Cortex of kidney (tissue), 1 donor: Measurements from ENCODE around the gene ETV2.
"Not testable (repeated sequence)": the region's sequence is repeated elsewhere in the genome, so short reads cannot be mapped to it uniquely, and the experiment has no call there.

Experiments
- DNase-seq: peaks from one replicate; lab custom pipeline; 2025; lab: John Stamatoyannopoulos, UW

ETV2 gene, protein sequence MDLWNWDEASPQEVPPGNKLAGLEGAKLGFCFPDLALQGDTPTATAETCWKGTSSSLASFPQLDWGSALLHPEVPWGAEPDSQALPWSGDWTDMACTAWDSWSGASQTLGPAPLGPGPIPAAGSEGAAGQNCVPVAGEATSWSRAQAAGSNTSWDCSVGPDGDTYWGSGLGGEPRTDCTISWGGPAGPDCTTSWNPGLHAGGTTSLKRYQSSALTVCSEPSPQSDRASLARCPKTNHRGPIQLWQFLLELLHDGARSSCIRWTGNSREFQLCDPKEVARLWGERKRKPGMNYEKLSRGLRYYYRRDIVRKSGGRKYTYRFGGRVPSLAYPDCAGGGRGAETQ

GRCh38 chr19:35641515-35642151 lies at the start of gene ETV2:
Gene ETV2 (plus strand): TSS chr19:35641745. CDS start chr19:35642461, 716 bp downstream.
- no peak for DNase-seq

DNA sequence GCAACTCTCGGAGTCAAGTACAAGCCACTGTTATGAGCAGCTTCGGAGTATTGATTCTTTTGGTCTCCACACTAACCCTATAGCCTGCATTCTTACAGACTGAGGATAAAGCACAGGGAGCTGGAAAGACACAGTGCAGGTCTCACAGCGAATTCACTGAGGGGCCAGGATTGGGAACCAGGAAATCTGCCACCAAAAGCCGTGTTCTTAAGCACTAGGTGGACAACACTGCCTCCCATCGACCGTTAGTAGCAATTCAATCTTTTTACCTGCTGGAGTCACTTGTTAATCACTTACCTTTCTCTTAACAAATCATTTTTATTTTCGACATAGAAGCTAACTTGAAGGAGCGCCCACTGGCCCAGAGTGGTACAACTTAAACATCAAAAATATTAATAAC lies 49.3 kb upstream of the ETV2 start:
- no peak for DNase-seq

DNA sequence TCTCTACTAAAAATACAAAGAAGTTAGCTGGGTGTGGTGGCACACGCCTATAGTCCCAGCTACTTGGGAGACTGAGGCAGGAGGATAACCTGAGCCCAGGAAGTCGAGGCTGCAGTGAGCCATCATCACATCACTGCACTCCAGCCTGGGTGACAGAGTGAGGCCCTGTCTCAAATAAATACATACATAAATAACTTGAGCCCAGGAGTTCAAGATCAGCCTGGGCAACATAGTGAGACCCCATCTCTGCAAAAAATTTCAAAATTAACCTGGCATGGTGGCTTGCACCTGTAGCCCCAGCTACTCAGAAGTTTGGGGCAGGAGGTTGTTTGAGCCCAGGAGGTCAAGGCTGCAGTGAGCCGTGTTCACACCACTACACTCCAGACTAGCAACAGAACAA lies 46.5 kb upstream of the ETV2 start:
- DNase-seq, result not testable (repeated sequence)

DNA sequence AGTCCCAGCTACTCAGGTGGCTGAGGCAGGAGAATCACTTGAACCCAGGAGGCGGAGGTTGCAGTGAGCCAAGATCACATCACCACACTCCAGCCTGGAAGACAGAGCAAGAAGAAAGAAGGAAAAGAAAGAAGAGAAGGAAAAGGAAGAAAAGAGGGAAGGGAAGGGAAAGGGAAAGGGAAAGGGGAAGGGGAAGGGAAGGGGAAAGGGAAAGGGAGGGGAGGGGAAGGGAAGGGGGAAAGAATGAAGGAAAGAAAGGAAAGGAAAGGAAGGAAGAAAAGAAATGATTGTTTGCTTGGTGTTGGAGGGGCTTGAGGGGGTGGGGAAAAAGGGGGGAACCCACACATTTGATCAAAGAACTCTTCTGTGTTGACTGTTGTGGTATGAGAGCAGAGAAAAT lies 45.6 kb upstream of the ETV2 start:
- no peak for DNase-seq

DNA sequence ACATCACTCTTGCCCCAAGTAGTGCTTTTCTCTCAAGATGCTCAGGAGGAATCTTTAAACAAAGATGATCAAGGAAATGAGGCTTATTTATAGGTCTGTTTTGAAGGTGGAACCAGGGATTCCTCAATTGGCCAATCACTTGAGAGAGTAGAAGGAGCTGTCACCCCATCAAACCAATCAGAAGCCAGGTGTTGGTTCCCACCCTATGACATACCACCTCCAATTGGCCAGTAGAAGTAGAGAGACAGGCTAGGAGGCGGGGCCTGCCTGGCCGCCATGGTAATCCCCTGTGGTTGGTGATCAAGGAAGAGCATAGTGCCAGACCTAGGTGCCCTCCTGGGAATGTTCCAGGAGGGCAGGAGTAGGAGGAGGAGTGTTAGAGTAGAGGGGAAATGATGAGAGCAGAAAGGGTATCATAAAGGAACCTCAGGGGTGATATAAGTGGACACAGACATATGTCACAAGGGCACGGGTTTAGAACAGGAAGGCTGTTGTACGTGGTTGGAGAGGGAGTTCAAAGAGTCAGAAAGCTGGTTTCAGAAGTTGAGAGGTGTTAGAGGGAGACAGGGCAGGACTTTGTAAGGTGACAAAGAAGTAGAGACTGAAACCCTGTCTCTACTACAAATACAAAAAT lies 45.1 kb upstream of the ETV2 start:
- DNase-seq, result no peak

GRCh38 chr19:35601971-35602370 lies 39.6 kb upstream of the ETV2 start:
- no peak for DNase-seq

DNA sequence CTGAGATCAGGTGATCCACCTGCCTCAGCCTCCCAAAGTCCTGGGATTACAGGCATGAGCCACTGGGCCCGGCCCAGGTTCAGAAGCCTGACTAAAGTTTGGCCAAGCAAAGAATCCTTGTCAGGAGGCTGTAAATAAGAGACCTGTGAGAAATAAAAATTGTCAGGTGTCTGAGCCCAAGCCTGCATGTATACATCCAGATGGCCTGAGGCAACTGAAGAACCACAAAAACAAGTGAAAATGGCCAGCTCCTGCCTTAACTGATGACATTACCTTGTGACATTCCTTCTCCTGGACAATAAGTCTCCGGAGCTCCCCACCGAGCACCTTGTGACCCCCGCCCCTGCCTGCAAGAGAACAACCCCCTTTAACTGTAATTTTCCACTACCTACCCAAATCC lies 37.1 kb upstream of the ETV2 start:
- not testable (repeated sequence) for DNase-seq

- DNase-seq, result not testable (repeated sequence)
Observed at GRCh38 chr19:35607170-35607569, 34.4 kb upstream of the ETV2 start.

- no peak for DNase-seq
Observed at GRCh38 chr19:35607661-35608060, 33.9 kb upstream of the ETV2 start.

DNA sequence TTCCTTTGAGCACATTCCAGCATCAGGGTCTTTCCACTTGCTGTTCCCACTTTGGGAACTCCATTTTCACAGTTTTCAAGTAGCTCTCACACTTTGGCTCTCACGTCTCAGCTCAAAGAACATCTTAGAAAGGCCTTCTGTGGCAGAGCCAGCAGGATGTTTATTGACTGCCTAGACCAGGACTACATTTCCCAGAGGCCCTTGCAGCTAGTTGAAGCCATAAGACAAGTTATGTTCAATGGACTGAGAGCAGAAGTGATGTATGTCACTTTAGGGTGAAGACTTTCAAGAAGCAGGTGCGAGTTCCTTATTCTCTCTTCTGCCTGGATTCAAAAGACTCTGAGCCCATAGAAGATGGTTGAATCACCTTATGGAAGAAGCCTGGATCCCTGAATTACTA lies 33.3 kb upstream of the ETV2 start:
- no peak for DNase-seq

DNA sequence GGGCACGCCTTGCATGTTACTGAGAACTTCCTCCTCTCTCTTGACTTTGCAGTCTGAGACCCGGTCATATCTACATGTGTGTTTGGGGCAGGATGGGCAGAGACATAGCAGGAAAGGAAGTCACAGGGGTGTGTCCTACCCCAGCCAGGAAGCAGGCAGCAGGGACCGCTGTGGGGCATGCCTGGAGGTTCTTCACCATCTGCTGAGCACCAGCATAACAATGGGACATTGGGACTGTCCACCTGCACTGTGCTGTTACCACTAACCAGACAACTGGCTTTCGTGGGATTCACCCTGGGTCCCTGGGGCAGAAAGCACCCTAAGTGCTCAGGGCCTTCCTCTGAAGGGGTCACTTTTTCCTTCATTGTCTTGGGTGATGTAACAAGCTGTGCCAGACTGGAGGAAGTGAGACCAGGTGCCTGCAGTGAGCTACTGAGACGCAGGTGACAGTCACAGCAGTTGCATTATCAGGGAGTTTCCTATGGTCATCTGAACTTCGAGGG lies 31.6 kb upstream of the ETV2 start:
- DNase-seq, result no peak

- DNase-seq, result no peak
Observed at GRCh38 chr19:35612224-35612558, 29.4 kb upstream of the ETV2 start.

GRCh38 chr19:35612559-35613321 lies 28.8 kb upstream of the ETV2 start, which contains the start of gene HAUS5:
Gene HAUS5 (plus strand): TSS chr19:35612735. CDS start chr19:35612795, 60 bp downstream.
- peak; percentile 27 for DNase-seq

DNA sequence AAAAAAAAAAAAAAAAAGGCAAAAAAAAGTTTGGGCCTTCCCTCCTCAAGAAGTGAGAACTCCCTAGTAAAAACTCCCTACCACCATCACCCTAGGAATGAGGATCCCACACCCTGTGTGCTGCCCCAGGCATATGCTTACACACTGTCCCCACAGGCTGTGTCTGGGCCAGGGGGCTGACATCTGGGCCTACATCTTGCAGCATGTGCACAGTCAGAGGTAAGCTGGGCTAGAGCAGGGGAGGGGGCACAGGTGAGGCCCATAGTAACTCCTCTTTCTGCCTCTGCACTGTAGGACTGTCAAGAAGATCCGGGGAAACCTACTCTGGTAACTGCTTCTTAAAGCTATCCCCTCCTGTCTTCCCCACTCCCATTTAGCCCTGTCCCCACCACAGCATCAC lies 28.0 kb upstream of the ETV2 start:
- no peak for DNase-seq

GRCh38 chr19:35615036-35615435 lies 26.5 kb upstream of the ETV2 start:
- DNase-seq, result no peak

DNA sequence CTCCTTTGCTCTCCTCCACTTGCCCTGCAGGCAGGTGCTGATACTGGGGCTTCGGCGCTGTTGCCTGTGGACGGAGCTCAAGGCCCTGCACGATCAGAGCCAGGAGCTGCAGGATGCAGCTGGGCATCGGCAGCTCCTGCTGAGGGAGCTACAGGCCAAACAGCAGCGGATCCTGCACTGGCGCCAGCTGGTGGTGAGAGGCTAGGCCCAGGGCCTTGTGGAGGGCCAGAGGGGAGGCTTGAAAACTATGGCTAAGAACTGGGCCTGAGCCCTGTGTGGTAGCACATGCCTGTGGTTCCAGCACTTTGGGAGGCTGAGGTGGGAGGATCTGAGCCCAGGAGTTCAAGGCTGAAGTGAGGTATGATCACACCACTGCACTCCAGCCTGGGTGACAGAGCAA lies 22.7 kb upstream of the ETV2 start:
- no peak for DNase-seq

GRCh38 chr19:35619290-35619923 lies 22.1 kb upstream of the ETV2 start:
- DNase-seq, result no peak

DNA sequence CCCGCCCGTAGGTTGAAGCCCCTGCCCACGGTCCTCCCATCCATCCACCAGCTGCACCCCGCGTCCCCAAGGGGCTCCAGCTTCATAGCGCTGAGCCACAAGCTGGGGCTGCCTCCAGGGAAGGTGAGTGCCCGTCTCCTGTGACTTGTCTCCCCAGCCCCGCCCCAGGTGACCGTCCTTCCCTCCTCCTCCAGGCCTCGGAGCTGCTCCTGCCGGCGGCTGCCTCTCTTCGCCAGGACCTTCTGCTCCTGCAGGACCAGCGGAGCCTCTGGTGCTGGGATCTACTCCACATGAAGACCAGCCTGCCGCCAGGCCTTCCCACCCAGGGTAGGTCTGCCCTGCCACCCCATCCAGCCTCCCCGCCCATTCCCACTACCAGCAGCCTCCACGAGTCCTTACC lies 21.5 kb upstream of the ETV2 start:
- DNase-seq, result no peak

GRCh38 chr19:35621708-35622107 lies 19.8 kb upstream of the ETV2 start:
- no peak for DNase-seq

GRCh38 chr19:35622750-35623149 lies 18.8 kb upstream of the ETV2 start:
- DNase-seq, result no peak

DNA sequence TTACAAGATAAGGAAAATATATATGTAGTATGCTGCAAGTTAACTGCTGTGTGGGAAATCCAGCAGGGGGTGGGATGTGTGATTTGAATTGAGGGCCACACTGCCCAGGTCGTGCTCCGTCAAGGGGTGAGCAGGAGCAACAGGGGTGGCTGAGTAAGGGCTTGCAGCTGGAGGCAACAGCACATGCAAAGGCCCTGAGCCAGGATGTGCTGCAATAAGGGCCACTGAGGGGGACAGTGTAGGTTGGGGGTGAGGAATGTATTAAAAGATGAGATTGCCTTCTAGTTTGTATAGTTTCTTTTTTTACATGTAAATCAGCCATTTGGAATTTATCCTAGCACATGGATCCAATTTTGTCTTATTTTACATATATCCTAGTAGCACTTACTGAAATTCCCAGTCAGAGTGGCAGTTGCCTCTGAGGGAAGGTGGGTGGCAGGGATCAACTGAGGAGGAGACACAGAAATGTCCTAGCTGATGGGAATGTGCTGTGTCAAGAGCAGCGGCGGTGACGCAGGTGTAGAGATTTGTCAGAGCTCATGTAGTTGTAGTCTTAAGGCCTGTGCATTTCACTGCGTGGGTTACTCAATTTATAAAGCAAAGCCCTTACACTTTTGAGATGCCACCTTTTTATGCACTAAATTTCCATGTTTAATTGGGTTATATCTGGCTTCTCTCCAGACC lies 18.1 kb upstream of the ETV2 start:
- no peak for DNase-seq
